ENCODE measurements around the gene TTF2.
"Not testable (repeated sequence)": the region's sequence is repeated elsewhere in the genome, so short reads cannot be mapped to it uniquely, and the experiment has no call there.

The TTF2 gene

GRCh38 chr1:117112047-117112717 lies 52.1 kb downstream of the TTF2 start:
- H3K9me3 ChIP-seq (ENCODE audit: insufficient read depth, low read length) = no peaks in the 10 kb centered on the region
- TF ChIP-seq SUZ12 (IDR thresholded peaks at IDR 0.05; ENCODE audit: extremely low read depth, insufficient read depth, insufficient read length) (no peak), YY1 (IDR thresholded peaks at IDR 0.05; ENCODE audit: insufficient read depth, insufficient read length) (no peak), ZNF274 (IDR thresholded peaks at IDR 0.05; ENCODE audit: low read depth, low read length) (no peak)
- no peaks in the 10 kb centered on the region for H3K27me3 ChIP-seq (ENCODE audit: insufficient read depth, insufficient read length)
- H3K4me3 ChIP-seq (ENCODE audit: insufficient read length, low read depth) = no peak overlapping the region
- peaks cover 91% of the 10 kb centered on the region for H3K36me3 ChIP-seq (ENCODE audit: insufficient read depth, insufficient read length, low read length)
- DNase-seq (ENCODE audit: low read depth, low spot score) = no peak
- H3K9ac ChIP-seq (ENCODE audit: insufficient read length, low read depth) = no peak overlapping the region
- H3K4me1 ChIP-seq (ENCODE audit: insufficient read depth, insufficient read length) = no peaks in the 10 kb centered on the region

GRCh38 chr1:117113199-117113598 lies 53.1 kb downstream of the TTF2 start:
- no peak for DNase-seq (ENCODE audit: low read depth, low spot score)
- Histone ChIP-seq H3K36me3 (ENCODE audit: insufficient read depth, insufficient read length, low read length) (peaks cover 94% of the 10 kb centered on the region), H3K4me3 (ENCODE audit: insufficient read length, low read depth) (no peak overlapping the region), H3K27me3 (ENCODE audit: insufficient read depth, insufficient read length) (no peaks in the 10 kb centered on the region), H3K9me3 (ENCODE audit: insufficient read depth, low read length) (no peaks in the 10 kb centered on the region), H3K9ac (ENCODE audit: insufficient read length, low read depth) (no peak overlapping the region), H3K4me1 (ENCODE audit: insufficient read depth, insufficient read length) (no peaks in the 10 kb centered on the region)
- TF ChIP-seq SUZ12 (IDR thresholded peaks at IDR 0.05; ENCODE audit: extremely low read depth, insufficient read depth, insufficient read length) (no peak), YY1 (IDR thresholded peaks at IDR 0.05; ENCODE audit: insufficient read depth, insufficient read length) (no peak), ZNF274 (IDR thresholded peaks at IDR 0.05; ENCODE audit: low read depth, low read length) (no peak)

- H3K9ac ChIP-seq (ENCODE audit: insufficient read length, low read depth) = no peak overlapping the region
- peaks cover 86% of the 10 kb centered on the region for H3K36me3 ChIP-seq (ENCODE audit: insufficient read depth, insufficient read length, low read length)
- H3K4me3 ChIP-seq (ENCODE audit: insufficient read length, low read depth) = no peak overlapping the region
- TF ChIP-seq SUZ12 (IDR thresholded peaks at IDR 0.05; ENCODE audit: extremely low read depth, insufficient read depth, insufficient read length) = no peak
- no peak for TF ChIP-seq YY1 (IDR thresholded peaks at IDR 0.05; ENCODE audit: insufficient read depth, insufficient read length)
- TF ChIP-seq ZNF274 (IDR thresholded peaks at IDR 0.05; ENCODE audit: low read depth, low read length) = no peak
- H3K9me3 ChIP-seq (ENCODE audit: insufficient read depth, low read length) = no peaks in the 10 kb centered on the region
- no peak for DNase-seq (ENCODE audit: low read depth, low spot score)
- no peaks in the 10 kb centered on the region for H3K27me3 ChIP-seq (ENCODE audit: insufficient read depth, insufficient read length)
- H3K4me1 ChIP-seq (ENCODE audit: insufficient read depth, insufficient read length) = no peaks in the 10 kb centered on the region
Measured at GRCh38 chr1:117114877-117115276, 54.8 kb downstream of the TTF2 start.

GRCh38 chr1:117116090-117116783 lies 56.1 kb downstream of the TTF2 start:
- no peaks in the 10 kb centered on the region for H3K9me3 ChIP-seq (ENCODE audit: insufficient read depth, low read length)
- DNase-seq (ENCODE audit: low read depth, low spot score) = no peak
- no peak overlapping the region for H3K9ac ChIP-seq (ENCODE audit: insufficient read length, low read depth)
- no peak overlapping the region for H3K4me3 ChIP-seq (ENCODE audit: insufficient read length, low read depth)
- TF ChIP-seq YY1 (IDR thresholded peaks at IDR 0.05; ENCODE audit: insufficient read depth, insufficient read length) (no peak), SUZ12 (IDR thresholded peaks at IDR 0.05; ENCODE audit: extremely low read depth, insufficient read depth, insufficient read length) (no peak), ZNF274 (IDR thresholded peaks at IDR 0.05; ENCODE audit: low read depth, low read length) (no peak)
- peaks cover 5% of the 10 kb centered on the region for H3K4me1 ChIP-seq (ENCODE audit: insufficient read depth, insufficient read length)
- no peaks in the 10 kb centered on the region for H3K27me3 ChIP-seq (ENCODE audit: insufficient read depth, insufficient read length)
- H3K36me3 ChIP-seq (ENCODE audit: insufficient read depth, insufficient read length, low read length) = peaks cover 73% of the 10 kb centered on the region

- TF ChIP-seq ZNF274 (IDR thresholded peaks at IDR 0.05; ENCODE audit: low read depth, low read length) (no peak), YY1 (IDR thresholded peaks at IDR 0.05; ENCODE audit: insufficient read depth, insufficient read length) (no peak), SUZ12 (IDR thresholded peaks at IDR 0.05; ENCODE audit: extremely low read depth, insufficient read depth, insufficient read length) (no peak)
- no peaks in the 10 kb centered on the region for H3K9me3 ChIP-seq (ENCODE audit: insufficient read depth, low read length)
- no peaks in the 10 kb centered on the region for H3K27me3 ChIP-seq (ENCODE audit: insufficient read depth, insufficient read length)
- H3K36me3 ChIP-seq (ENCODE audit: insufficient read depth, insufficient read length, low read length) = peaks cover 69% of the 10 kb centered on the region
- peaks cover 5% of the 10 kb centered on the region for H3K4me1 ChIP-seq (ENCODE audit: insufficient read depth, insufficient read length)
- DNase-seq (ENCODE audit: low read depth, low spot score) = no peak
- H3K4me3 ChIP-seq (ENCODE audit: insufficient read length, low read depth) = no peak overlapping the region
- H3K9ac ChIP-seq (ENCODE audit: insufficient read length, low read depth) = no peak overlapping the region
Measured at GRCh38 chr1:117116784-117117130, 56.6 kb downstream of the TTF2 start.

GRCh38 chr1:117117697-117118096 lies 57.6 kb downstream of the TTF2 start:
- no peaks in the 10 kb centered on the region for H3K9me3 ChIP-seq (ENCODE audit: insufficient read depth, low read length)
- H3K27me3 ChIP-seq (ENCODE audit: insufficient read depth, insufficient read length) = peaks cover 4% of the 10 kb centered on the region
- no peak overlapping the region for H3K9ac ChIP-seq (ENCODE audit: insufficient read length, low read depth)
- H3K4me3 ChIP-seq (ENCODE audit: insufficient read length, low read depth) = no peak overlapping the region
- DNase-seq (ENCODE audit: low read depth, low spot score) = no peak
- H3K36me3 ChIP-seq (ENCODE audit: insufficient read depth, insufficient read length, low read length) = peaks cover 60% of the 10 kb centered on the region
- H3K4me1 ChIP-seq (ENCODE audit: insufficient read depth, insufficient read length) = peaks cover 5% of the 10 kb centered on the region
- no peak for TF ChIP-seq YY1 (IDR thresholded peaks at IDR 0.05; ENCODE audit: insufficient read depth, insufficient read length)
- no peak for TF ChIP-seq ZNF274 (IDR thresholded peaks at IDR 0.05; ENCODE audit: low read depth, low read length)
- TF ChIP-seq SUZ12 (IDR thresholded peaks at IDR 0.05; ENCODE audit: extremely low read depth, insufficient read depth, insufficient read length) = no peak

- no peak for DNase-seq (ENCODE audit: low read depth, low spot score)
- no peak overlapping the region for H3K9ac ChIP-seq (ENCODE audit: insufficient read length, low read depth)
- H3K27me3 ChIP-seq (ENCODE audit: insufficient read depth, insufficient read length) = peaks cover 4% of the 10 kb centered on the region
Measured at GRCh38 chr1:117118137-117118536, 58.0 kb downstream of the TTF2 start.

GRCh38 chr1:117119144-117119543 lies 59.0 kb downstream of the TTF2 start:
- H3K27me3 ChIP-seq (ENCODE audit: insufficient read depth, insufficient read length); H3K9me3 ChIP-seq (ENCODE audit: insufficient read depth, low read length); H3K4me3 ChIP-seq (ENCODE audit: insufficient read length, low read depth); H3K9ac ChIP-seq (ENCODE audit: insufficient read length, low read depth); DNase-seq (ENCODE audit: low read depth, low spot score); H3K4me1 ChIP-seq (ENCODE audit: insufficient read depth, insufficient read length): not testable (repeated sequence)
- peaks cover 45% of the 10 kb centered on the region for H3K36me3 ChIP-seq (ENCODE audit: insufficient read depth, insufficient read length, low read length)

More at GRCh38 chr1:117118137-117118536, 58.0 kb downstream of the TTF2 start:
- TF ChIP-seq SUZ12 (IDR thresholded peaks at IDR 0.05; ENCODE audit: extremely low read depth, insufficient read depth, insufficient read length) (no peak), YY1 (IDR thresholded peaks at IDR 0.05; ENCODE audit: insufficient read depth, insufficient read length) (no peak), ZNF274 (IDR thresholded peaks at IDR 0.05; ENCODE audit: low read depth, low read length) (no peak)
- H3K9me3 ChIP-seq (ENCODE audit: insufficient read depth, low read length) = no peaks in the 10 kb centered on the region
- H3K4me3 ChIP-seq (ENCODE audit: insufficient read length, low read depth) = no peak overlapping the region
- H3K4me1 ChIP-seq (ENCODE audit: insufficient read depth, insufficient read length) = peaks cover 5% of the 10 kb centered on the region
- H3K36me3 ChIP-seq (ENCODE audit: insufficient read depth, insufficient read length, low read length) = peaks cover 55% of the 10 kb centered on the region
